Calu3 (cell line): ENCODE results near the gene APOL5. TPM values are rescaled to one million over a fixed set of nuclear protein-coding genes. Genes with fewer than 3 reads are reported as not detected.
"Not testable (repeated sequence)": the region's sequence is repeated elsewhere in the genome, so short reads cannot be mapped to it uniquely, and the experiment has no call there.

Experiments
- Bru-seq: library from RNA; stranded (reverse); fragments of 400-500 nt; gene quantifications from one replicate; lab custom pipeline; 2021; lab: Mats Ljungman, UMichigan
- BruChase-seq, 2 experiments: library from RNA; stranded (reverse); fragments of 400-500 nt; gene quantifications; one replicate each; lab custom pipeline; 2021; lab: Mats Ljungman, UMichigan
- BruUV-seq: library from RNA; stranded (reverse); fragments of 400-500 nt; replicated peaks from 2 replicates; lab custom pipeline; 2021; lab: Mats Ljungman, UMichigan
- CTCF ChIA-PET: fragments of 300-600 bp; sonication (Branson Sonifier 250); formaldehyde crosslinking; loops from one replicate; lab custom pipeline; 2022; ENCODE audit warnings: antibody characterized with exemption; lab: Charles Lee
- DNase-seq: peaks from one replicate; pipeline ENCODE4 v3.0.0; 2022
- H3K27ac Mint-ChIP-seq: one replicate; pipeline ENCODE4 v1.8.0; 2022; ENCODE audit warnings: mixed read lengths; ENCODE audit not compliant: unreplicated experiment
- H3K27me3 Mint-ChIP-seq: one replicate; pipeline ENCODE4 v1.8.0; 2022; ENCODE audit warnings: mixed read lengths; ENCODE audit not compliant: unreplicated experiment
- H3K36me3 Mint-ChIP-seq: one replicate; pipeline ENCODE4 v1.8.0; 2022; ENCODE audit warnings: mild to moderate bottlenecking, moderate library complexity, mixed read lengths; ENCODE audit not compliant: insufficient read depth, unreplicated experiment
- H3K4me1 Mint-ChIP-seq: one replicate; pipeline ENCODE4 v1.8.0; 2022; ENCODE audit warnings: mild to moderate bottlenecking, low read depth, mixed read lengths; ENCODE audit not compliant: unreplicated experiment
- H3K4me3 Mint-ChIP-seq: one replicate; pipeline ENCODE4 v1.8.0; 2022; ENCODE audit warnings: mild to moderate bottlenecking, low read depth, moderate library complexity, mixed read lengths; ENCODE audit not compliant: unreplicated experiment
- H3K9me3 Mint-ChIP-seq: one replicate; pipeline ENCODE4 v1.8.0; 2022; ENCODE audit warnings: low read depth, mixed read lengths; ENCODE audit not compliant: unreplicated experiment
- CTCF ChIP-seq: fragments of 200-600 bp; IDR thresholded peaks from one replicate; pipeline ENCODE4 v1.8.0; 2022; ENCODE audit warnings: antibody characterized with exemption; ENCODE audit not compliant: unreplicated experiment
- intact Hi-C: fragments of 100-400 bp; cut with micrococcal nuclease; formaldehyde crosslinking; loops from one replicate; pipeline ENCODE4 v1.10.0; 2022; ENCODE audit not compliant: unreplicated experiment
- long read RNA-seq: library from polyadenylated mRNA; stranded (forward); transcript quantifications from one replicate; pipeline ENCODE4 v2.0.0, GENCODE V29; 2022
- total RNA-seq: library from RNA; stranded (reverse); gene quantifications from 2 replicates; pipeline ENCODE4 v1.2.3, GENCODE V29; 2022

APOL5 gene
- total RNA-seq, result not detected in 2 replicates
- Bru-seq, nascent RNA, result not detected
- not detected for BruChase-seq, experiment 1, labeled RNA remaining after a 6-hour chase
- BruChase-seq, experiment 2, labeled RNA remaining after a 2-hour chase, result percentile 7 among the genes with signal in this experiment
- long read RNA-seq, result 0 reads

- no peak within 1 kb of the TSS for H3K4me3 Mint-ChIP-seq
- TF ChIP-seq CTCF, result no peak
- peaks cover 5% of the 10 kb centered on the region for H3K9me3 Mint-ChIP-seq
- no peak within 1 kb of the TSS for H3K27ac Mint-ChIP-seq
- intact Hi-C loops, result no loop called here
- CTCF ChIA-PET, result interaction anchor here (0.6 to 1.0 kb wide), 3 partner anchors 287 to 1614 kb away, joined by 5 to 6 read pairs (median 5); no protein-coding TSS in a partner anchor
- no TSS peak for BruUV-seq
- peaks cover 16% of the 10 kb centered on the region for H3K27me3 Mint-ChIP-seq
- no peaks in the 10 kb centered on the region for H3K4me1 Mint-ChIP-seq
- H3K36me3 Mint-ChIP-seq, result peaks cover 4% of the 10 kb centered on the region
- no peak for DNase-seq
Measured at GRCh38 chr22:35717572-35717971, at the start of gene APOL5. Gene APOL5, plus strand, starts transcription at chr22:35717872. Its CDS starts 0 bp downstream, at chr22:35717872.

- no peaks in the 10 kb centered on the region for H3K9me3 Mint-ChIP-seq
- intact Hi-C loops, result no loop called here
- no peaks in the 10 kb centered on the region for H3K36me3 Mint-ChIP-seq
- peaks cover 8% of the 10 kb centered on the region for H3K4me1 Mint-ChIP-seq
- TF ChIP-seq CTCF, result no peak
- CTCF ChIA-PET, result no interaction called here
- no peak overlapping the region for H3K27ac Mint-ChIP-seq
- DNase-seq, result no peak
- H3K4me3 Mint-ChIP-seq, result no peak overlapping the region
- no peaks in the 10 kb centered on the region for H3K27me3 Mint-ChIP-seq
- BruUV-seq, result no TSS peak
Measured at GRCh38 chr22:35674335-35674734, 43.3 kb upstream of the APOL5 start.

- H3K9me3 Mint-ChIP-seq, H3K27ac Mint-ChIP-seq, H3K27me3 Mint-ChIP-seq, intact Hi-C loops, H3K4me3 Mint-ChIP-seq, H3K4me1 Mint-ChIP-seq, H3K36me3 Mint-ChIP-seq, BruUV-seq, CTCF ChIA-PET, DNase-seq: not testable (repeated sequence)
Measured at GRCh38 chr22:35676065-35676464, 41.6 kb upstream of the APOL5 start.

DNA sequence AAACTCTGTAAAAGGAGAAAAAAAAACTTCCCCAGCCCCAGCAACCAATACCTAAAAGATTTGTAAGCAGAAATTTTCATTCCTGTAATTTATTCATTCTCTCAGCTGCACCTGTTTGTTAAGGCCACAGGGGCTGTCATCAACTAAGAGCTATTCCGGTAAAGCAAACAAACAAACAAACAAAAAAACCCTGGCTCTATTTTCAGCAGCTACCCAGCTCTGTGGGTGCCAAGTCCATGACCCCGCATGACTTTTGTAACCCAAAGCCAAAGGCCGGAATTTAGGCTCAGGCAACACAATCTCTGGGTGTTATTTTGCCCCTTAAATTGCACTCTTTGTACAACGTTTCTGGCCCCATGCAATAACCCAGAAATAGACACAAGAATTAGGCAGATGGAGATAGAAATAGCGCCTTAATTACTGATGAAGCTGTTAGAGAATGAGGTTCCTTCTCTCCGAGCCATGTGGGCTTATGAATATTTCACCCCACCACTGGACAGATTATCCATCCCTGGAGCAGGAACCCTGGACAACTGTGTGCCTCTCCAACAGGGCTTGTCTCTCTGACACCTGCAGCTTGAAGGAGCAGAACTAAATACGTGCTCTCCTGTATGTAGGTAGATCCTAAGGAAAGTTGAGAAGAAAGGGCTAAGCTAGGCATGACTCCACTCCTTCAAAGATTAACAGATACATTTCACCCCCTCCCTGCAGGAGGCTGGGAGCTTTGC lies 40.0 kb upstream of the APOL5 start:
- H3K9me3 Mint-ChIP-seq, result no peaks in the 10 kb centered on the region
- no peak overlapping the region for H3K4me3 Mint-ChIP-seq
- BruUV-seq, result no TSS peak
- DNase-seq, result no peak
- H3K27ac Mint-ChIP-seq, result no peak overlapping the region
- peaks cover 8% of the 10 kb centered on the region for H3K4me1 Mint-ChIP-seq
- H3K36me3 Mint-ChIP-seq, result no peaks in the 10 kb centered on the region
- no peak for TF ChIP-seq CTCF
- H3K27me3 Mint-ChIP-seq, result peaks cover under 1% of the 10 kb centered on the region
- CTCF ChIA-PET, result no interaction called here
- intact Hi-C loops, result no loop called here

DNA sequence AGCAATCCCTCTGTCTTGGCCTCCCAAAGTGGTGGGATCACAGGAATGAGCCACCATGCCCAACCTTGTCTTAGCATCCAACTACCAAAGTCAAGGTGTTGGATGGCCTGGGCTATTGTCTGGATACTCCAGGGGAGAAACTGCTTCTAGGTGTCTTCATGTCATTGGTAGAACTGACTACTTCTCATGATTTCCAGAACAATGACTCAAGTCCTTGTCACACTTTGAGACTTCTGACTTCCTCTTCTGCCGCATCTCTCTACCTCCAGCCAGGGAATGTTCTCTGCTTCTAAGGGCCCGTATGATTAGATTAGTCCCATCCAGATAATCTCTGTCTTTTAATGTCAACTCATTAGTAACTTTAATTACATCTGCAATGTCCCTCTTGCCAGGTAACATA lies 38.8 kb upstream of the APOL5 start:
- Mint-ChIP-seq H3K4me1 (peaks cover 8% of the 10 kb centered on the region), H3K9me3 (no peaks in the 10 kb centered on the region), H3K4me3 (no peak overlapping the region), H3K36me3 (no peaks in the 10 kb centered on the region), H3K27me3 (peaks cover 13% of the 10 kb centered on the region), H3K27ac (no peak overlapping the region)
- BruUV-seq, result no TSS peak
- intact Hi-C loops, result no loop called here
- CTCF ChIA-PET, result no interaction called here
- DNase-seq, result no peak
- no peak for TF ChIP-seq CTCF

DNA sequence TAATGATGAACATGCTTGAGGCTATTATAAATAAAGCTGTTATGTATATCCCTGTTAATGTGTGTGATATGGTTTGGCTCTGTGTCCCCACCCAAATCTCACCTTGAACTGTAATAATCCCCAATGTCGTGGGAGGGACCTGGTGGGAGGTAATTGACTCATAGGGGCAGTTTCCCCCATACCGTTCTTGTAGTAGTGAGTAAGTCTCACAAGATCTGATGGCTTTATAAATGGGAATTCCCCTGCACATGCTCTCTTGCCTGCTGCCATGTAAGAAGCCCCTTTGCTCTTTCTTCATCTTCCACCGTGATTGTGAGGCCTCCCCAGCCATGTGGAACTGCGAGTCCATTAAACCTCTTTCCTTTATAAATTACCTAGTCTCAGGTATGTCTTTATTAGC lies 38.2 kb upstream of the APOL5 start:
- H3K27ac Mint-ChIP-seq, DNase-seq, H3K36me3 Mint-ChIP-seq, intact Hi-C loops, H3K4me1 Mint-ChIP-seq, H3K9me3 Mint-ChIP-seq, BruUV-seq, H3K4me3 Mint-ChIP-seq, CTCF ChIA-PET: not testable (repeated sequence)
- H3K27me3 Mint-ChIP-seq, result peaks cover 16% of the 10 kb centered on the region
